ENCODE data around the gene HBA2. TPM values are rescaled to one million over a fixed set of nuclear protein-coding genes. Genes with fewer than 3 reads are reported as not detected.
"Not testable (repeated sequence)": the region's sequence is repeated elsewhere in the genome, so short reads cannot be mapped to it uniquely, and the experiment has no call there.

The HBA2 gene
- total and polyA plus RNA-seq, 2 of the 4 experiments (the other 2 are of a cell fraction): not detected

GRCh38 chr16:209359-209758 lies 36.7 kb downstream of the HBA2 start:
- dilution Hi-C loops (cut with HindIII; ENCODE audit: low sequenced_read_pairs, unreplicated experiment); H2AK9ac ChIP-seq (replicated peaks; ENCODE audit: low read depth, low read length, poor library complexity); H4K5ac ChIP-seq (ENCODE audit: low read depth, low read length); H3K9ac ChIP-seq (ENCODE audit: low read depth, low read length); H2BK120ac ChIP-seq (ENCODE audit: low read depth, low read length); H2BK5ac ChIP-seq (ENCODE audit: low read depth, low read length, poor library complexity, severe bottlenecking); H4K91ac ChIP-seq (ENCODE audit: insufficient read depth, low read depth, low read length); H3K23ac ChIP-seq (ENCODE audit: low read depth, low read length); BruUV-seq (replicated peaks); H3K14ac ChIP-seq (replicated peaks; ENCODE audit: low read depth, low read length); H3K56ac ChIP-seq (ENCODE audit: extremely low read depth, insufficient read depth, low read length); H4K8ac ChIP-seq (ENCODE audit: low read depth in 2 of 2, low read length in 2 of 2); H2AFZ ChIP-seq (replicated peaks; ENCODE audit: low read length, poor library complexity); H3K18ac ChIP-seq (ENCODE audit: low read depth, low read length); H2AK5ac ChIP-seq (ENCODE audit: low read depth, low read length); H3K4me3 ChIP-seq (ENCODE audit: insufficient read depth, low read depth, low read length); H2BK20ac ChIP-seq (ENCODE audit: low read depth, low read length); in situ Hi-C loops (cut with MboI; ENCODE audit: low sequenced_read_pairs); H3K9me1 ChIP-seq (ENCODE audit: insufficient read depth, low read length); H3K27ac ChIP-seq (ENCODE audit: insufficient read depth, low read length); intact Hi-C loops (cut with micrococcal nuclease); H3K27me3 ChIP-seq (ENCODE audit: control insufficient read depth, insufficient read depth, low read length); H2BK15ac ChIP-seq (ENCODE audit: low read depth, low read length); H3K4me1 ChIP-seq (ENCODE audit: control insufficient read depth, insufficient read depth, low read length); POLR2A ChIA-PET (ENCODE audit: unreplicated experiment); H3K9me3 ChIP-seq (ENCODE audit: control insufficient read depth, insufficient read depth, low read length); H3K4ac ChIP-seq (ENCODE audit: low read depth, low read length); H3K4me2 ChIP-seq (ENCODE audit: low read depth, low read length): not testable (repeated sequence)
- peak; percentile 58 for ATAC-seq (ENCODE audit: low read depth)
- WGBS, 2 experiments (ENCODE audit: extremely low coverage in 2 of 2, insufficient read length in 1 of 2): no CpG with 5 or more reads among the region's 4 CpGs
- Histone ChIP-seq H3K79me1 (ENCODE audit: low read depth in 1 of 2, low read length in 2 of 2) (peaks cover 42 to 81% of the 10 kb centered on the region in 2 experiments), H3K36me3 (ENCODE audit: control insufficient read depth, insufficient read depth, low read length) (peaks cover 56% of the 10 kb centered on the region), H4K20me1 (ENCODE audit: insufficient read depth, low read length) (peaks cover 65% of the 10 kb centered on the region)
- peak; percentile 21; the same call in 1 of the 2 replicates for TF ChIP-seq CEBPB (IDR thresholded peaks at IDR 0.05; ENCODE audit: low read depth, low read length)
- peak; percentile 15 for DNase-seq
- CTCF ChIA-PET: interaction anchor here (0.6 kb wide), 1 partner anchor 59 kb away, joined by 4 read pairs; no protein-coding TSS in a partner anchor

- H3K9me3 ChIP-seq (ENCODE audit: control insufficient read depth, insufficient read depth, low read length); dilution Hi-C loops (cut with HindIII; ENCODE audit: low sequenced_read_pairs, unreplicated experiment); H2AK5ac ChIP-seq (ENCODE audit: low read depth, low read length); H4K91ac ChIP-seq (ENCODE audit: insufficient read depth, low read depth, low read length); H3K27ac ChIP-seq (ENCODE audit: insufficient read depth, low read length); H3K9ac ChIP-seq (ENCODE audit: low read depth, low read length); H3K4ac ChIP-seq (ENCODE audit: low read depth, low read length); H4K8ac ChIP-seq (ENCODE audit: low read depth in 2 of 2, low read length in 2 of 2); BruUV-seq (replicated peaks); H3K4me3 ChIP-seq (ENCODE audit: insufficient read depth, low read depth, low read length); H3K4me2 ChIP-seq (ENCODE audit: low read depth, low read length); intact Hi-C loops (cut with micrococcal nuclease); H4K5ac ChIP-seq (ENCODE audit: low read depth, low read length); ATAC-seq (ENCODE audit: low read depth); H3K4me1 ChIP-seq (ENCODE audit: control insufficient read depth, insufficient read depth, low read length); H2BK120ac ChIP-seq (ENCODE audit: low read depth, low read length); H3K23ac ChIP-seq (ENCODE audit: low read depth, low read length); in situ Hi-C loops (cut with MboI; ENCODE audit: low sequenced_read_pairs); H2BK5ac ChIP-seq (ENCODE audit: low read depth, low read length, poor library complexity, severe bottlenecking); H3K56ac ChIP-seq (ENCODE audit: extremely low read depth, insufficient read depth, low read length); H3K27me3 ChIP-seq (ENCODE audit: control insufficient read depth, insufficient read depth, low read length); POLR2A ChIA-PET (ENCODE audit: unreplicated experiment); H2AFZ ChIP-seq (replicated peaks; ENCODE audit: low read length, poor library complexity); H3K9me1 ChIP-seq (ENCODE audit: insufficient read depth, low read length); H2BK15ac ChIP-seq (ENCODE audit: low read depth, low read length); H2AK9ac ChIP-seq (replicated peaks; ENCODE audit: low read depth, low read length, poor library complexity); H3K18ac ChIP-seq (ENCODE audit: low read depth, low read length); H3K14ac ChIP-seq (replicated peaks; ENCODE audit: low read depth, low read length); DNase-seq; H2BK20ac ChIP-seq (ENCODE audit: low read depth, low read length): not testable (repeated sequence)
- H3K79me1 ChIP-seq (ENCODE audit: low read depth in 1 of 2, low read length in 2 of 2): peaks cover 34 to 80% of the 10 kb centered on the region in 2 experiments
- peaks cover 50% of the 10 kb centered on the region for H3K36me3 ChIP-seq (ENCODE audit: control insufficient read depth, insufficient read depth, low read length)
- WGBS, 2 experiments (ENCODE audit: extremely low coverage in 2 of 2, insufficient read length in 1 of 2): 91% methylated on average over 4 of the region's 14 CpGs; no CpG with 5 or more reads in 1 of the 2 experiments
- CTCF ChIA-PET: interaction anchor here (0.6 kb wide), 1 partner anchor 13 kb away, joined by 5 read pairs; no protein-coding TSS in a partner anchor
- peaks cover 83% of the 10 kb centered on the region for H4K20me1 ChIP-seq (ENCODE audit: insufficient read depth, low read length)
Observed at GRCh38 chr16:211631-212180, 39.0 kb downstream of the HBA2 start.
